OCI-LY1 (cell line): ENCODE results near the gene TUB.

Experiments
- H2AFZ ChIP-seq: fragments of 200-600 bp; sonication (generic), shearing (Covaris generic); 2 replicates; pipeline ENCODE4 v1.6.0; 2014; ENCODE audit warnings: antibody characterized with exemption, mild to moderate bottlenecking, low read length
- H3F3A ChIP-seq: fragments of 200-600 bp; sonication (generic), shearing (Covaris generic); 2 replicates; pipeline ENCODE4 v1.6.0; 2014; ENCODE audit warnings: mild to moderate bottlenecking, antibody characterized with exemption, low read length, moderate library complexity; ENCODE audit not compliant: insufficient read depth
- H3K27ac ChIP-seq: fragments of 200-600 bp; sonication (generic); 2 replicates; pipeline ENCODE4 v1.5.1; 2014; ENCODE audit warnings: low read length, mixed run types, mild to moderate bottlenecking, low read depth; ENCODE audit not compliant: poor library complexity, severe bottlenecking
- H3K27me3 ChIP-seq: fragments of 200-600 bp; sonication (generic); 2 replicates; pipeline ENCODE4 v1.6.0; 2014; ENCODE audit warnings: antibody characterized with exemption, mild to moderate bottlenecking, low read length, moderate library complexity; ENCODE audit not compliant: insufficient read depth
- H3K36me3 ChIP-seq: fragments of 200-600 bp; sonication (generic); 2 replicates; pipeline ENCODE4 v1.6.1; 2014; ENCODE audit warnings: mild to moderate bottlenecking, antibody characterized with exemption, low read length, moderate library complexity, mixed read lengths; ENCODE audit not compliant: insufficient read depth
- H3K4me1 ChIP-seq: fragments of 200-600 bp; sonication (generic); 2 replicates; pipeline ENCODE4 v1.5.1; 2014; ENCODE audit warnings: mild to moderate bottlenecking, low read length, moderate library complexity; ENCODE audit not compliant: insufficient read depth, severe bottlenecking
- H3K4me2 ChIP-seq: fragments of 200-600 bp; sonication (generic), shearing (Covaris generic); 2 replicates; pipeline ENCODE4 v1.6.1; 2014; ENCODE audit warnings: low read length
- H3K4me3 ChIP-seq: fragments of 200-600 bp; sonication (generic); 2 replicates; pipeline ENCODE4 v1.5.1; 2014; ENCODE audit warnings: low read length, low read depth, mild to moderate bottlenecking, mixed read lengths; ENCODE audit not compliant: poor library complexity, severe bottlenecking
- H3K79me2 ChIP-seq: fragments of 200-600 bp; shearing (Covaris generic); 2 replicates; pipeline ENCODE4 v1.6.1; 2016; ENCODE audit warnings: mixed run types, low read length, mixed read lengths; ENCODE audit not compliant: insufficient read depth
- H3K9ac ChIP-seq: fragments of 200-600 bp; sonication (generic), shearing (Covaris generic); 2 replicates; pipeline ENCODE4 v1.6.1; 2014; ENCODE audit warnings: mild to moderate bottlenecking, low read length, mixed read lengths
- H3K9me2 ChIP-seq: fragments of 200-600 bp; sonication (generic), shearing (Covaris generic); 2 replicates; pipeline ENCODE4 v1.6.1; 2014; ENCODE audit warnings: low read depth, mild to moderate bottlenecking, low read length, mixed read lengths
- H3K9me3 ChIP-seq: fragments of 200-600 bp; shearing (Covaris generic); 2 replicates; pipeline ENCODE4 v1.6.1; 2014; ENCODE audit warnings: low read length, mixed read lengths
- H4K20me1 ChIP-seq: fragments of 200-600 bp; sonication (generic), shearing (Covaris generic); 2 replicates; pipeline ENCODE4 v1.6.0; 2016; ENCODE audit warnings: mild to moderate bottlenecking, low read length; ENCODE audit not compliant: insufficient read depth
- EZH2 ChIP-seq: fragments of 200-600 bp; sonication (generic), shearing (Covaris generic); IDR thresholded peaks from 2 replicates; pipeline ENCODE4 v1.8.0; 2017; ENCODE audit warnings: borderline replicate concordance, mixed run types, mild to moderate bottlenecking, antibody characterized with exemption, low read length, moderate library complexity, mixed read lengths
- TF ChIP-seq, protein P1 (sequence below): fragments of 200-600 bp; sonication (generic), shearing (Covaris generic); IDR thresholded peaks from 2 replicates; pipeline ENCODE4 v1.5.1; 2017; ENCODE audit warnings: mild to moderate bottlenecking, antibody characterized with exemption, low read length, moderate library complexity, mixed read lengths

Gene TUB

DNA sequence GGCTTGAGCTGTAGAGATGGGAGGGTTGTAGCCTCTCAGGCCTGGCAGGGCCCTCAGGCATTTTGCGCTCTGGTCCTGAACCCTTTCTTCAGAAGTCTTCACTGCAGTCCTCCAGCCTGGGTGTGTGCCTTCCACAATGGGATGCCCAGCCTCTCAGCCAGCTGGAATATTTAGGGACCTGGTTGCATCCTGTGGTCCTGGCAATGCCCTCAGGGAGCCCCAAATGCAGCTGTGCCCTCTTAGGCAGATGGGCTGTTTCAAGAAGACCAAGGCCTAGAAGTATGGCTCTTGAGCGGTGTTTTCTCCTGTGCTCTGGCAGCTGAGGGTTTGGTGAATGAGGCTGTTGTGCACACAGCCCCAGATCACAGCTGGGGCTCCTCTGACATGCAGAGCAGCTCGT lies 6.7 kb downstream of the TUB start:
- no peaks in the 10 kb centered on the region for H3K27me3 ChIP-seq
- H3K79me2 ChIP-seq, result no peaks in the 10 kb centered on the region
- H3K9me2 ChIP-seq, result no peaks in the 10 kb centered on the region
- no peaks in the 10 kb centered on the region for H3K36me3 ChIP-seq
- no peak overlapping the region for H3K4me2 ChIP-seq
- no peak for TF ChIP-seq EZH2
- TF ChIP-seq, protein P1, sequence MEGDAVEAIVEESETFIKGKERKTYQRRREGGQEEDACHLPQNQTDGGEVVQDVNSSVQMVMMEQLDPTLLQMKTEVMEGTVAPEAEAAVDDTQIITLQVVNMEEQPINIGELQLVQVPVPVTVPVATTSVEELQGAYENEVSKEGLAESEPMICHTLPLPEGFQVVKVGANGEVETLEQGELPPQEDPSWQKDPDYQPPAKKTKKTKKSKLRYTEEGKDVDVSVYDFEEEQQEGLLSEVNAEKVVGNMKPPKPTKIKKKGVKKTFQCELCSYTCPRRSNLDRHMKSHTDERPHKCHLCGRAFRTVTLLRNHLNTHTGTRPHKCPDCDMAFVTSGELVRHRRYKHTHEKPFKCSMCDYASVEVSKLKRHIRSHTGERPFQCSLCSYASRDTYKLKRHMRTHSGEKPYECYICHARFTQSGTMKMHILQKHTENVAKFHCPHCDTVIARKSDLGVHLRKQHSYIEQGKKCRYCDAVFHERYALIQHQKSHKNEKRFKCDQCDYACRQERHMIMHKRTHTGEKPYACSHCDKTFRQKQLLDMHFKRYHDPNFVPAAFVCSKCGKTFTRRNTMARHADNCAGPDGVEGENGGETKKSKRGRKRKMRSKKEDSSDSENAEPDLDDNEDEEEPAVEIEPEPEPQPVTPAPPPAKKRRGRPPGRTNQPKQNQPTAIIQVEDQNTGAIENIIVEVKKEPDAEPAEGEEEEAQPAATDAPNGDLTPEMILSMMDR, result no peak
- no peaks in the 10 kb centered on the region for H4K20me1 ChIP-seq
- H3K4me1 ChIP-seq, result no peaks in the 10 kb centered on the region
- no peak overlapping the region for H3K27ac ChIP-seq
- no peaks in the 10 kb centered on the region for H3K9me3 ChIP-seq
- no peak overlapping the region for H2AFZ ChIP-seq
- no peak overlapping the region for H3K9ac ChIP-seq
- H3F3A ChIP-seq, result no peaks in the 10 kb centered on the region
- H3K4me3 ChIP-seq, result no peak overlapping the region

DNA sequence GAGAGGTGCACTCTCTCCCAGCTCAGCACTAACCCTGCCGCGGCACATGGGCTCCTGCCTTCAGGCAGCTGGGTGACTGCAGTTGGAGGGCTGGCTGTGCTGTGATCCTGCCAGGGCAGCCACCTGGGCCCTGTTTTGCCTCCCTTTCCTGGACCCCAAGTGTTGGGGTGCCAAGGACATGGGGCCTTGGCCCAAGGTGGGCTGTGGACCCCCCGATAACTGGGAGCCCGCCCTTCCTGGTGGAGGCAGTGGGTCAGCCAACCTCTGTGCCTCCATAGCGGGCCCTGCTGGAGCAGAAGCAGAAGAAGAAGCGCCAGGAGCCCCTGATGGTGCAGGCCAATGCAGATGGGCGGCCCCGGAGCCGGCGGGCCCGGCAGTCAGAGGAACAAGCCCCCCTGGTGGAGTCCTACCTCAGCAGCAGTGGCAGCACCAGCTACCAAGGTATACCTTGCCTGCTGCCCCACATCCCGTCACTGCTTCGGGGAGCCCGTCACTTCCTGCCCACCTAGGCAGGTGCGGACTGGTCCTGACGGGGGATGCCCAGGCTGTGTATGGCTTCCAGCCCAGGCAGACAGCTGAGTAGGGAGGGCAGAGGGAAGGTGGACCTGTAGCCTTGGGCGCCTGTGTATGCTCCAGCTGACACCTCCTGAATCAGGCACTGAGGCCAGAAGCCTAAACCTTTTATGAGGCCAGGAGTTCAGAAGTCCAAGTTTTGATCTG lies 8.9 kb downstream of the TUB start:
- Histone ChIP-seq H3K9ac (no peak overlapping the region), H3F3A (no peaks in the 10 kb centered on the region), H3K4me1 (no peaks in the 10 kb centered on the region), H2AFZ (no peak overlapping the region), H3K27me3 (no peaks in the 10 kb centered on the region), H4K20me1 (no peaks in the 10 kb centered on the region), H3K79me2 (no peaks in the 10 kb centered on the region), H3K4me2 (no peak overlapping the region), H3K9me2 (no peaks in the 10 kb centered on the region), H3K27ac (no peak overlapping the region), H3K9me3 (no peaks in the 10 kb centered on the region), H3K36me3 (no peaks in the 10 kb centered on the region), H3K4me3 (no peak overlapping the region)
- TF ChIP-seq, protein P1, result no peak
- no peak for TF ChIP-seq EZH2

DNA sequence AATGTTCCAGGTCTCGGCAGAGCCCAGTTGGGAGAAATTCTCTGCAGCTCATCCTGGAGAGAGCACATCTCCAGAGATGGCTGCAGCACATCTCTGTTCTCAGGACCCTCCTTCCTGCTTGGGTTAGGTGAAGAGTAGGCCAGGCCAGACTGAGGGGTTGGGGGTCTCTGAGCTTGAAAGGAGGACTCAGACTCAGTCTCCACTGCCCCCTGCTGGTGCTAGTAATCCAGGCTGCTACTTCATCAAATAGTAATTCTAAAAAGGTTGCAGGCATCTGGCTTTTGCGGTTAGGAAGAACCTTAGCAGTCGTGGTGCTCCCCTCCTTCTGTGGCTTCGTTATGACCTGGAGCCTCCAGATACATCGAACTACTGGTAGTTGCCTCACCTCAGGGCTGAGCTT lies 9.7 kb downstream of the TUB start:
- Histone ChIP-seq H2AFZ (no peak overlapping the region), H3K9ac (no peak overlapping the region)

More for the DNA sequence above, 9.7 kb downstream of the TUB start:
- Histone ChIP-seq H3K36me3 (no peaks in the 10 kb centered on the region), H3F3A (no peaks in the 10 kb centered on the region), H3K4me1 (no peaks in the 10 kb centered on the region), H3K79me2 (no peaks in the 10 kb centered on the region), H3K27me3 (no peaks in the 10 kb centered on the region), H4K20me1 (no peaks in the 10 kb centered on the region), H3K9me3 (no peaks in the 10 kb centered on the region), H3K27ac (no peak overlapping the region), H3K9me2 (no peaks in the 10 kb centered on the region), H3K4me3 (no peak overlapping the region), H3K4me2 (no peak overlapping the region)
- TF ChIP-seq, protein P1, result peak; percentile 63
- no peak for TF ChIP-seq EZH2
